Activated naive CD4-positive, alpha-beta T cell treated with anti-CD3 and anti-CD28 coated beads, Interleukin-2, amount 50 U/mL, for 16 hours (primary cell): ENCODE measurements around the gene GOLGA2.

Experiments used
- DNase-seq: peaks from one replicate; pipeline ENCODE4 v3.0.0-alpha.2; 2020

GOLGA2 gene

DNA sequence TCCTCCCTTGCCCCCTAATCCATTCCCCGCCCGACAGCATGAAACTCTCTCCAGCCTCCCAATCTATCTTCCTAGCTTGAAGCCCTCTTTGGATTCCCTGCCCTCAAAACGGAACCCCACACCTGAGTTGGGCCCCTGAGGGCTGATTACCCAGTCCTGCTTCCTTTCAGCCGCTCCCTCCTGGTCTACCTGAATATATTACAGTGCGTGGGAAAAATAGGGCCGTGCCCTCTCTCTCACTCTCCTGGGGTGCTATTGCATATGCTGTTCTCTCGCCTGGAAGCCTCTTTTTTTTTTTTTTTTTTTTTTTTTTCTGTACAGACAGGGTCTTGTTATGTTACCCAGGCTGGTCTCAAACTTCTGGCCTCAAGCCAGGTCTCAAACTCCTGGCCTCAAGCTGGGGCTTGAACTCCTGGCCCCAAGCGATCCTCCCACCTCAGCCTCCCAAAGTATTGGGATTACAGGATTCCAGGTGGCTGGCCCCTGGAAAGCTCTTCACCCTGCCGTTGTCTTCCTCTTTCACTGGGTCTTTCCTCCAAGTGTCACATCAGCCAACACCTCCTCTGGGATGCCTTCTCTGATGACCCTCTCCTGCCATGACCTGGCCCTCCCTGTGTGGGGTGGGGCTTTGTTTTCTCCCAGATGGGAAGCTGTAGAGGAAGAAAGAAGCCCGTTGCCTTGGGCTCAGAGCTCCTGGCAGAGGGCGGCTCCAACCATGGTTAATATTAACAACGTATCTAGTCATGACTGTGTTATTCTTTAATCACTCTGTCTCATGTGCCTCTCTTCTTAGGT lies 64.4 kb downstream of the GOLGA2 start:
- no peak for DNase-seq

GRCh38 chr9:128208946-128209669 lies 66.7 kb downstream of the GOLGA2 start:
- no peak for DNase-seq

- DNase-seq = no peak
Measured at GRCh38 chr9:128208386-128208785, 67.4 kb downstream of the GOLGA2 start.

GRCh38 chr9:128206916-128207910 lies 68.6 kb downstream of the GOLGA2 start:
- no peak for DNase-seq

DNA sequence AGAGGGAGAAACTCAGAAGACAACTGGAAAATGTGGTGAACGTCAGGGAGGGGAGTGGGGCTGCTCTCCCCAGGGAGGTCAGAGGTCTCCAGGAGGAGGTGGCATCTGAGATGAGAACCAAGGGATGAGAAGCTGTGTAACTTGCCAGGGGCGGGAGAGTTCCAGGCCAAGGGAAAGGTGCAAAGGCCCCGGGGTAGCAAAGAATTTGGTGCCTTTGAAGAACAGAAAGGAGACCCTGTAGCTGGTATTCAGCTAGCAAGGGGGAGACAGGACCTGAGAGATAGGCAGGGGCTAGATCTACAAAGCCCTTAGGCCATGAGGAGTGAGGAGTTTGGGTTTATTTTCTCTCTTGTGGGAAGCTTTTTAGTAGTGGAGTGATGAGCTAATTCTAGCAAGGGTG lies 69.3 kb downstream of the GOLGA2 start:
- DNase-seq = no peak
